ENCODE measurements around the gene LRIG1.

Gene LRIG1

GRCh38 chr3:66467996-66468735, 32.7 kb downstream of the LRIG1 start:
- no peak for DNase-seq

GRCh38 chr3:66466606-66467270, 34.1 kb downstream of the LRIG1 start:
- DNase-seq = no peak

- no peak for DNase-seq
Measured at GRCh38 chr3:66465587-66465986, 35.2 kb downstream of the LRIG1 start.

- no peak for DNase-seq
Measured at GRCh38 chr3:66465034-66465433, 35.8 kb downstream of the LRIG1 start.

- peak; percentile 5 for DNase-seq
Measured at GRCh38 chr3:66464512-66464894, 36.3 kb downstream of the LRIG1 start.

GRCh38 chr3:66463730-66464511, 36.9 kb downstream of the LRIG1 start:
- no peak for DNase-seq

- no peak for DNase-seq
Measured at GRCh38 chr3:66463054-66463631, 37.7 kb downstream of the LRIG1 start.

- DNase-seq = no peak
Measured at GRCh38 chr3:66457252-66457651, 43.6 kb downstream of the LRIG1 start.

- DNase-seq = no peak
Measured at GRCh38 chr3:66456711-66457173, 44.1 kb downstream of the LRIG1 start.

GRCh38 chr3:66454464-66454859, 46.4 kb downstream of the LRIG1 start:
- peak; percentile 5 for DNase-seq

GRCh38 chr3:66453651-66454463, 47.0 kb downstream of the LRIG1 start:
- DNase-seq = peak; percentile 77

- peak; percentile 87 for DNase-seq
Measured at GRCh38 chr3:66452303-66453011, 48.4 kb downstream of the LRIG1 start.

GRCh38 chr3:66451766-66452165, 49.1 kb downstream of the LRIG1 start:
- DNase-seq = no peak

GRCh38 chr3:66450390-66451022, 50.3 kb downstream of the LRIG1 start:
- no peak for DNase-seq

- DNase-seq = no peak
Measured at GRCh38 chr3:66449411-66449974, 51.3 kb downstream of the LRIG1 start.

- no peak for DNase-seq
Measured at GRCh38 chr3:66444146-66444644, 56.6 kb downstream of the LRIG1 start.

GRCh38 chr3:66443118-66443803, 57.6 kb downstream of the LRIG1 start:
- DNase-seq = no peak

GRCh38 chr3:66442254-66443117, 58.3 kb downstream of the LRIG1 start:
- DNase-seq = peak; percentile 86

GRCh38 chr3:66441692-66442091, 59.1 kb downstream of the LRIG1 start:
- DNase-seq = no peak

All from NCI-H82 (cell line).